Right lobe of liver (tissue), 4 donors: ENCODE measurements around the gene TELO2.

Source experiments
- CTCF ChIP-seq, 4 donors: fragments of 200-600 bp in 3 of 4; fragments of 450-650 bp in 1 of 4; IDR thresholded peaks; one replicate each; pipeline versions ENCODE4 v1.5.1 to v1.8.0; 2016 to 2022; ENCODE audit warnings: antibody characterized with exemption in 4 of 4, mild to moderate bottlenecking in 2 of 4
- POLR2A ChIP-seq: fragments of 450-650 bp; IDR thresholded peaks from one replicate; pipeline ENCODE4 v1.6.1; 2017; ENCODE audit warnings: antibody characterized with exemption, mild to moderate bottlenecking
- donor health status: DM: no; HTN: no; CAD: no.
- donor health status: DM: no; HTN: no; CAD: no.
- donor health status: DM: no; HTN: yes; CAD: no.

- TF ChIP-seq CTCF (IDR thresholded peaks at IDR 0.05) (no peak), POLR2A (no peak)
Observed at GRCh38 chr16:1466054-1466453, 27.1 kb upstream of the TELO2 start.
